Smooth muscle cell of the brain vasculature (primary cell): Measurements from ENCODE around the gene ZBTB25.

Experiments
- DNase-seq: peaks from one replicate; pipeline ENCODE4 v3.0.0-alpha.2; 2012; ENCODE audit warnings: low read depth, low spot score

Gene ZBTB25

DNA sequence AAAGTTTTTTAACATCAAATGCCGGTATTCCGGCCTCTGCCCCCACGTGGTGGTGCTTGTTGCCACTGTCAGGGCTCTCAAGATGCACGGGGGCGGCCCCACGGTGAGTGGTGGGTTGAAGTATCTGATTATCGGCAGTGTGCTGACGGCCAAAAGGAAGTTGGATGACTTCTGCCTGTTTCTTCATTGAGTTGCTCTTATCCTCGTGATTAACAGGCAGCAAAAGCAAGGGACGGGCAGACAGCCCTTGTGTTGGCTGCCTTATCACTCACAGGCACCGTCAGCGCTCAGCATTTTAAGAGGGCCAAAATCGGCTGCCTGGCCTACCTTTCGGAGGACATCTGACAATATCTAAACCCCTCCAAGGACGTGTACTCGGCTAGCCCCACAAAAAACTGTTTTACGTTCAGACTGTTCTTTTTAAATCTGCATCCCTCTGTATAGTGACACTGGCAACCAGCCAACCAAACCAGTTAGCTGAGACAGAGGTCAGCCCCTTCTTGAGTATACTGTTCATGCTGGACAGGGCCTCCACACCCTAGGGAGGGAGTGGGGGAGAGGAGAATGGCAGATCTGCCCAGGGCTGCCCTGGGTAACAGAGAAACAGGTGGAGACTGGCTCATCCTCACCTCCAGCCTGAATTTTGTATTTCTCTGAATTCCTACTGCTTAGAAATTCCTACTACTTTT is 61.2 kb downstream of the ZBTB25 start:
- DNase-seq: no peak

DNA sequence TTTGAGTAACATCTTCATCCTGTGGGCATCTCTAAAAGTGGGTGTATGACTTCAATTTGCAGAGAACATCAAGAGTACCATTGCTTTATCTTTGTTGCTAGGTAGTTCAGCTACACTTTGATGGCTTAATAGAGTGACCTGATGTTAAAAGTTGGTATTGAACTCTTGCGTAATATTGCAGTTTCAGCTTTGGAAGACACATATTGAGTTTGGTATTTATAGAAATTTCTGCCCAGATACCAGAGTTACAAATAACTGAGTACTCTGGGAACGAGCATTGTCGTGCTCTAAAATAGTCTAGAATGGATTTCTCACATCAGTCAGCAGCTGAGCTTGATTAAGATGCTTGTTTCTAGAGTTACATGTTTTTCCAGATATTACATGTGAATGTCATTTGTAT is 63.1 kb downstream of the ZBTB25 start:
- no peak for DNase-seq

DNA sequence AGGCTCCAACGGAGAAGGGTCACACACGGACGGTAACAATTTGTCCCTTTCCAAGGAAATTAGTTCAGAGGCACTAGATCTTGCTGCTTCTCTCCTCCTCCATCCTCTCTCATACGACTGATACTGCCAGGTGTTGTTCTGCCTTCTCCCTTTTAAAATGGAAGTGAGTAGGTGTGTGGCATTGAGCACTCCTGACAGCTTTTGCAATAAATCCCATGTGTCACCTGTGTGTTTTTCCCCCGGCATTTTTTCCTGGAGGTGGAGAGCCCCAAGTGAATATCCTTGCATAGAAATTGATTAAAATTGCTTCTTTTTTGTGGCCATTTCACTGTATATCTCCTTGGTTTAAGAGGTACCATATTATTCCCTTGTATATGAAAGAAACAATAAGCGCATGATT is 64.5 kb downstream of the ZBTB25 start:
- DNase-seq: no peak

DNA sequence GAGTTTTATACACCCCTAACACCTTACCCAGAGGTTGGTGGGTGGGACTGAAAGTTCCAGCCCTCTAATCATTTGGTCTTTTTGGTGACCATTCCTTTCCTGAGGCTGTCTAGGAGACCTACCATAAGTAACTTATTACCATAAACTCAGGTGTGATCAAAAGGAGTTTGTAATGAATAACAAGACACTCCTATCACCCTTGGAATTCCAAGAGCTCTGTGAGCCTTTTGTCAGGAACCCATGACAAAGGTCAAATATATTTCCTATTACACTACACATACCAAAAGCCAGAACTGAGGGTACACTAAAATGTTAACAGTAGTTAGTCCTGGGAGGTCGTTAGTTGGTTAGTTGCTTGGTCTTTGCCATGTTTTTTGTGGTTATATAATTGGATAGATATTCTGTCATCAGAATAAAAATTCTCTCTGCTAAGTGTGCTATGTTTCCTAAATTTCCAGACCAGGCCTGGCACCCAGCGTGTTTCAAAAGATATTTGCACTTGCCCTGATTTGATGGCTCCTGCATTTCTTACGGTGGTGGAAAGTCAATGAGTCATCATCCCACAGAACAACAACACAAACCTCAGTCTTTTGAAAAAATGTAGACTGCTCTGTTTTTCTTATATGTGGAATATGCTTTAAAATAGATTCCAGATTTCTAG is 65.3 kb downstream of the ZBTB25 start:
- peak; percentile 62 for DNase-seq

DNA sequence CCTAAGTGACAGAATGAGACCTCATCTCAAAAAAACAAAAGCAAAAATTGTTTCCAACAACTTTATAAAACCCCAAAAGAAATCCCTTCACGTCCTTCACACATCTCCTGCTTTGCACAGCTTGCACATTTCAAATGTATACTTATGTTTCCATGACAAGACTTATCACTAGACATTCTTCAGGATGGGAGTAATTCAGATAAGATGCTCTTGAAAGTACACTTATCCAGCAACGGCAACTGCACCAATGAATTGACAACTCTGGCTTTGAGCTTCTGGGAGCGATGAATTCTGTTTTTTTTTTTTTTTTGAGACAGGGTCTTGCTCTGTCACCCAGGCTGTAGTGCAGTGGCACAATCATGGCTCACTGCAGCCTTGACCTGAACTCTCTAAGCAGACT is 69.1 kb downstream of the ZBTB25 start:
- no peak for DNase-seq

DNA sequence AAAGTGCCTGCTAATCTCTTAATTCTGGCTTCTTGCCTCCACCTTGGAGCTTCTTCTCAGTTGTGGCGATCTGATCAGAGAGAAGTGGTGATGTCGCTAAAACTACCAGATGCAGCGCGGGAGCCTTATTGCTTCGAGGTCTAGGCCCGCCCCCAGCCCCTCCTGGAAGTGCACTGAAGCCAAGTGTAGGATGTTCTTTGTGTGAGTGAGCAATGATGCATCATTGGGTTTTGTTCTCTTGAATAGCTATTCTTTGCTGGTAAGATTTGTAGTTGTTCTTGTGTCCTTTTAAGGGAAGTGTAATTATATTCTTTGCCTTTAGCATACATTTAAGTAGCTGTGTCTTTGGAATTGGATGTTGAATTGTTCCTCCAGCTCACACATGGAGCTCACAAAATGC is 79.7 kb downstream of the ZBTB25 start:
- DNase-seq: no peak

DNA sequence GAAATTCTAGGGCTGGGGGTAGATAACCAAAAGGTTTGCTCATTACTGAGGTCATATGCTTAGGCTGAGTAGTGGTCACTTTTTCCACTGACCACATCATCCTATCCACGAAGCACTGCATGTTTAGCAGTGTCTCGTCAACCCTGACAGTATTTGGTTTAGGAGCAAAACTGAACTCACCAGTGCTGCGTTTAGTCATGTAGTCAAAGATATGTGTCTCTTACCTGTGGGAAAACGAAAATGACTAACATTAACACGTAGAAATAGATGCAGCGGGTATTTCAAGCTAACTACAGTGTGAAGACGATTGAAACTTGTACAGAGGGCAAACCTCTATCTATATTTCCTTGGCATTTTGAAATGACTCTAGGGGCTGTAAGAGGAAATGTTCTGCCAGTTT is 80.9 kb downstream of the ZBTB25 start:
- DNase-seq: no peak

DNA sequence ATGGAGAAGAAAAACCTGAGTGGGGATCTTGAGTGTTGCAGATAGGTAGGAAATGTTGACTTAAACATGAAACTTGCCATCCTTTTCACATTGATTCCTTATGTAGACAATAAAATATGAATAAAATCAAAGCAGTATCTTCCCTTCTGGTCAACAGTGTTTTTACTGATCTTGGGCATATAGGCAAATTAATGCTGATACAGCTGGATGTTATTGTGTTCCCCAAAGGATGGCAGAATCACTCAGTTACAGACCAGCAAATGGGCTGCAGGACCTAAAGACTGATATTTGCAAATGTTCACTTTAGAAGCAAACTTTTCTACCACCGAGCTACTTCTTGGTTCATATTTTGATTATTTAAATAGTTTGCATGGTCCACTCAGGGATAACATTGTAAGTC is 81.6 kb downstream of the ZBTB25 start:
- DNase-seq: no peak

DNA sequence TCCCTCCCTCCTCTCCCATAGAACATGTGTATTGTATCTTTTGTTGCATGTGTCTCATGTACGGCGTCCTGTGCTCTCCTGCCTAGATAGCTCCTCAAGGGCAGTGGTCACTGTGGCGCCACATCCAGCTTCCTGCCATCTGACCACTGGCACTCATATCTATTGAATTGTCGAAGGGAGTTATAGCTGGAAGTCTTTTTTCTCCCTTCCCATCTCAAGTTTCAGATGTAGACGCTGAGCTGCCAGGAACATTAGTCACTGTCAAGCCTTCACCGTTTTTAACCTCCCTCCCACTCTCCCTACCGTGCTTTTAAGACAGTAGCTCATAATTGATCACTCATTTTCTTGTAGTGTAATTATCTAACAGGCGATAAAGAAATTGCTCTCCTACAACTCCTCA is 82.5 kb downstream of the ZBTB25 start:
- peak; percentile 58 for DNase-seq

DNA sequence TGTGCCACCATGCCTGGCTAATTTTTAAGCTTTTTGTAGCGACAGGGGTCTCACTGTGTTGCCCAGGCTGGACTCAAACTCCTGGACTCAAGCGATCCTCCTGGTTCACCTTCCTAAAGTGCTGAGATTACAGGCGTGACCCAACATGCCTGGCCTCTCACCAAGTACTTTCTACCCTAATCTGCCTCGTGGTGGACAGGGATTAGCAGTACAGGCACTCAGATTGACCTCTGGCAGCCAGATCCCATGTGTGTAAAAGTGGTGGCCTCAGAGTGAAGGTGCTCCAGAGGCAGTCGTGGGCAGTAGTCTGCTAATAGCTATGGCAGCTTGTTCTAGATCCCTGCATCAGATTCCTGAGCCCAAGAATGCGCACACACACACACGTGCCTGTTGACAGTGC is 84.6 kb downstream of the ZBTB25 start:
- no peak for DNase-seq

DNA sequence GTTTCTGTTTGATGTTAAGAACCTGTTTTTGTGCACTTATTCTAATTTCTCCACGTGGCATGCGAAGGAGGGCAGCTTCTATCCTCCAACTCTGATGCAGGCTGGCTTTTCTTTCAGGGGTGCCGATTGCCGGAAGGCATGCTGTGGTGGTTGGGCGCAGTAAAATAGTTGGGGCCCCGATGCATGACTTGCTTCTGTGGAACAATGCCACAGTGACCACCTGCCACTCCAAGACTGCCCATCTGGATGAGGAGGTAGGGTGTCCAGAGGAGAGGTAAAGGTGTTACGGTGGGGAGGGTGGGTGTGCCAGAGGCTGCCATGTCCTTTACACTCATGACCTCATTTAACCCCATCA is 85.9 kb downstream of the ZBTB25 start:
- DNase-seq: no peak

DNA sequence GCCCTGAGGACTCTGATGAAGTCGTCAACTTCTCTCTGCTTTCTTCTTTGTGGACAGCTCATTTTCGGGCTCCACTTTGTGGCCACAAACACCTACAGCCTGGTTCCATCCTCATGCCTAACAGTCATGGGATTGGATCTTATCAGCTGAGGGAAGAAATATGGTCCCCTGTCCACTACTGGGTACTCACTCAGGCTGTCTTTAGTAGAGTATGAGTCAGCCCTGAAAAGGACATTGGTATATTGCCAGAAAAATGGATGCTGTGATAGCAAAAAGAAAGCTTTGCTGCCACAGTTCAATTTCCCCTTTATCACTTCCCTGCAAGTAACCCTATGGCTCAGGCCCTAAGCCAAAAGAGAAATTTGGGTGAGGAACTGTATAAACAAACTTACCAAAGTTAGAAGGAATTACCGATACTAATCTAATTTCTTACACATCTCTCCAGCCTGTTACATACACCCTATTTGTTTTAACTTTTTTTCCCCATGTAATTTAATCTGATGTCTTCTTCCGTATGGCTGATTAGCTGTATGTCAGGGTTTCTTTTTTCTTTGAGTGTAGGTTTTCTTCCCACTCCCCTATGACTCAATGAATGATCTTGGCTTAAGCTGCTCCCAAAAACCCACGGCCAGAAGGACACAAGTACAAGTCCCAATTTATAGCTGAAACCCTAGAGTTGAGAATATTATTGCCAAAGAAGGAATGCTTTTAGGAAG is 86.4 kb downstream of the ZBTB25 start:
- DNase-seq: no peak

DNA sequence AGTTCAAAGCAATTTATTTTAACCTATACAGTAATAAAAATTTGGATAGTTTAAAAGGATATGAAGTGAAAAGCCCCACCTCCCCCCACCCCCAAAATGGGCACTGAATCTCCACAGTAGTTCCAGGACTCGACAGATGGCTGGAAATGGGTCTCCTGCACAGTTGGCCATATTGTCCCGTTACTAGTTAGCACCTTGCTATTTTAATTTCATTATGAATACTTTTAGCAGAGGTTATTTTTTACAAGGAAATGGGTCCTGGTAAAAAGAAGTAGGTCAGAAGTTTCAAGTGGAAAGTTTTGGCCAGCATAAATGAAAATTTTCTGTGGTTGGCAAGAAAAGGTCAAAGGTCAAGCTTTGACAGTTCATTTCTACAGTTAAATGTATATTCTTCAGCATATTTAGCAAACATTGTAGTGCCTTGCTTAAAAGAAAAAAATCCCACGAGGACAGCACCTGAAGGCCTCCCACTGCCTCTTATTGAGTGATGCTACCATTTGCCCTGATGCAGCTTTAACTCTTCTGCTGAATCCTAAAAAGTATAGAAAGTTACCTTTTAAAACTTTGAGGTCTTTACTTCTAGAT is 87.2 kb downstream of the ZBTB25 start:
- DNase-seq: no peak

DNA sequence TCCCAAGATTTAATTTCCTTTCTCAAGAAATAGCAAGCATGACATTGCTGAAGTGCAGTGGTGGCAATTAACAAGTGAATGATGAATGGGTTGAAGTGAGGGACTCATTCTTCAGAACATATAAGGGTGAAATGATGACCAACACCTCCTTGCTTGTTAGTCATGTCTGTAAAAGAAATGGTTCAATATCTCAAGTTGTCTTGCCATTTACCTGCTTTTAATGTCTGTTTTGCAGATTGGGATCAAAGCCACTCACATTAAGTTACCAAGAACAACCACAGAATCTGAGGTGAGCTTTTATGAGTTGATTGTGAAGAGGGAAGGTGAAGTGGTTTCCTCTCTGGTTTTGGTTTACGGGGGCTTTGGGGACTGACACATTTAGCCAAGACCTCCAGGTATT is 91.4 kb downstream of the ZBTB25 start:
- no peak for DNase-seq

DNA sequence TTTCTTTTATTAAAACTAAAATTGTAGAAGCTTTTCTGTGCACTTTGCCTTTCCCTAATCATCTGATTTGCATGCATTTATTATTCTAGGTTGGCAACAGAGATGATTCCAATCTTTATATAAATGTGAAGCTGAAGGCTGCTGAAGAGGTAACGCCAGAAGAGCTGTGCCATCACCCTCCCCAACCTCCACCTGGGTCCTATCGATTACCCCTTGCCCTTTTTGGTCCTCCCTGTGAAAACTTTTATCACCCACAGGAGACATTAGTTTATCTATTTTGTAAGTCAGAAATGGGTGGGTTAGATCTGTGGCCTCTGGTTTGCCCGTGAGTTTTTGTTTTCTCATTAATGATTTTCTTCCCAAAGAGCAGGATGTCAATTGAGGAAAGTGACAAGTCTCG is 92.6 kb downstream of the ZBTB25 start:
- DNase-seq: no peak

DNA sequence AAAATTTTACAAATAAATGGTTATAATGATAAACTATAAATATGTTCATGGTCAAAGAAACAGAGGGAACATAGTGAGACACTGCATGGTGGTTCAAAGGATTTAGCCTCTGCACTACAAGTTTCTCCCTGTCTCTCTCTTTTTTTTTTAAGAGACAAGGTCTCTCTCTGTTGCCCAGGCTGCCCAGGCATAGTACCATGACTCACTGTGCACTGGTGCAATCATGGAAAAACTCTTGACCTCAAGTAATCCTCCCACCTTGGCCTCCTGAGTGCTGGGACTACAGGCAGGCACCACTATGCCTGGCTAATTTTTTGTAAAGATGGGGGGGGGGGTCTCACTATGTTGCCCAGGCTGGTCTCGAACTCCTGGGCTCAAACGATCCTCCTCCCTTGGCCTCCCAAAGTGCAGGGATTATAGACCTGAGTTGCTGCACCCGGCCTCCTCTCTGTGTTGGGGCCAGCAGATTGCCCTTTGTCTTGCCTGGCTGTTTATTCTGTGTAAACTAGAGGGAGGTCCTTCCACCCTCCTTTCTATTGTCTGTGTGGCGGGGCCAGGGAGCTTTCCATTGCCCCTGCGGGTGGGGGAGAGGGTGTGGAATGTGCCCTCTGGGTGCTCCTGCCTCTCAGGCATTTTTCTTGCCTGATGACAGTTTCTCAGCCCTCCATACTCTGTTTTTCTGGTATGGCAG is 93.4 kb downstream of the ZBTB25 start:
- no peak for DNase-seq

DNA sequence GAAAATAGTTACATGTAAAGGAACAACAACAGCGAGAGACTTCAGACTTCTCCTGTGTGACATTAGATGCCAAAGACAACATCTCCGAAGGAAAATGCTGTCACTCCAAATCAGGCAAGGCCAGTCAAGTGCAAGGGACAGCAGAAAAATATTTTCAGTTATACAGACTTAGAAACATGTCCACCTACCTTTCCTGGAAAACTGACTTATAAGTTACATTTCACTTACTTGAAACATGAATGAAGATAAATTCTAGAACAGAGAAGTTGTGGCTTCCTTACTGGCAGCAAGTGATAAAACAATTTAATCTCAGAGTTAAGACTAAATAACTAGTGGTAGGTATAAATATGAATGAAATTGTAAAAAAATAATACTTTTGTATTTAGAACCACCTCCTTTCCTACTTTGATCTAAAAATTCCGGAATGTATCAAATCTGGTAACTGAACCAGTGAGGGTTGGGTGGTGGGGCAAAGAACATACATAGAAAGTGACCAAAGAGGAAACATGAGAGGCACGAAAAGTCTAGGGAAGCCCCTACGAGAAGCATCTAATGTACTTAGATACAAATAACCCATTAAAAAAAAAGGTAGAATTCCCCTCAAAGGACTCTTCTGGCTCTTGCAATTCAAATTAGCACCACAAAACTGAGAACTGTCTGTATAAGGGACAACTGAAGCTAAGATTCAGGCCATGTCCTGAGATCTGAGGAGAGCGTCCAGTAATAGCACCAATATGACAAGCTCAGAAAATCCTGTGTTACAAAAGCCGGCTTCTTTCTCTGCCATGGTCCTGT is 94.3 kb downstream of the ZBTB25 start:
- DNase-seq: no peak

DNA sequence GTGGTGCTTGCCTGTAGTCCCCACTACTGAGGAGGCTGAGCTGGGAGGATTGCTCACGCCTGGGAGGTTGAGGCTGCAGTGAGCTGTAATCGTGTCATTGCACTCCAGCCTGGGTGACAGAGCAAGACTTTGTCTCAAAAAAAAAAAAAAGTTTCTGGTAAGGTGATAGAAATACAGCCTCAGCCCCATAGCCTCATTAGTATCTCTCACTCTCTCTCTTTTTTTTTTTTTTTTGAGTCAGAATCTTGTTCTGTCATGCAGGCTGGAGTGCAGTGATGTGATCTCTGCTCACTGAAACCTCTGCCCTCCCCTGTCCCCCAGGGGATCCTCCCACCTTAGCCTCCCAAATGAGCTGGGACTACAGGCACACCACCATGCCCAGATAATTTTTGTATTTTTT is 96.3 kb downstream of the ZBTB25 start:
- DNase-seq: no peak

DNA sequence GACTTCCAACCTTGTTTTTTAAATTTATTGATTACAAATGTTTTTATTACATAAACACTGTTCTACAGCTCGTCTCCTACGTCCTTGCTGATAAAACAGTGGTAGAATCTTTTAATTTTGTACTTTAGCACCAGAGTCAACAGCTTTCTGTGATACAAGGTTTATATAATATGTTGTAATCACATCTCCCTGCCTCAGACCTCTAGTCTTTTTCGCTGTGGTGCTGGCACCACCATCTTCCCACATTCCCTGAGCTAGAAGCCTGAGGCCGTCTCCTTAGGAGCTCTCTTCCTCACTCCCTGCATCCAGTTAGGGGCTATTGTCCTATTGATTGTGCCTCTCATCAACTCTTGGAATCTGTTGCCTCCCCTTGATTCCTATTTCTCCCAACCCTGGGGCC is 98.3 kb downstream of the ZBTB25 start:
- no peak for DNase-seq

DNA sequence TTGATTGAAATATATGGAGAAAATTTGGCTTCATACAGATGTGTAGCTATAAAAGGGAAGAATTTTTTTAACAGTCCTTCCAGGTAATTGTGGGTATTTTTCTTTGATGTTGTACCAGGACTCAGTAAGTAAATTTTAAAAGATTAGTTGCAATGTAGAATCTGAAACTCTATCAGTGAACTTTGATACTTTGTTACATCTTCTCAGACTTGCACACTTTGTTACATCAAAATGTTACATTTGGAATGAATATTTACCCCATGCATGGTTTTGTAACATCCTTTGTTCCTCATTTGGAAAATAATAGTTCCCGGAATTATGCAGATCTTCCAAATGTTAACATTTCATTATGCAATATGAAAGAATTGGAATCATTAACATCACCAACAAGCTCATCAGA is 101.7 kb downstream of the ZBTB25 start:
- no peak for DNase-seq

DNA sequence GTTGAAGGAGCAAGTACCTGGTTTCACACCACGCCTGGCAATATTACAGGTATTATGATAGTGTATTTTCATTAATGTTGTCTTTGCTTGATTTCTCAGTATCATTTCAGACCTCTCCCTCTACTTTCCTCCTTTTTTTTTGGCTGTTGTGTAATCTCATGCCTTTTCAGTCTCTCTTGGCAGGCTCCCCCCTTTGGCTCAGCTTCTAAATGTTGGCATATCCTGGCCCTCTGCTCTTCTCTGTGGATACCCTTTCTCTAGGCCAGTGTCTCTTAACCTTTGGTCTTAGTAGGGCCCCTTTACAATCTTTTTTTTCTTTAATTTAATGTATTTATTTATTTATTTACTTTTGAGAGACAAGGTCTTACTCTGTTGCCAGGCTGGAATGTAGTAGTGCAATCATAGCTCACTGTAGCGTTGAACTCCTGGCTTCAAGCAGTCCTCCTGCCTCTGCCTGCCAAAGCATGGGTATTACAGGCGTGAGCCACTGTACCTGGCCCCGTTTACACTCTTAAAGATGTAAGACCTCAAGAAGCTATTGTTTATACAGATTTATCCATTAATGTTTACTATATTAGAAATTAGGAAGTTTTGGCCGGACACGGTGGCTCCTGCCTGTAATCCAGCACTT is 102.7 kb downstream of the ZBTB25 start:
- no peak for DNase-seq
